HepG2 (cell line): ENCODE results near the gene ELL. TPM values are rescaled to one million over a fixed set of nuclear protein-coding genes. Genes with fewer than 3 reads are reported as not detected.
A peak's percentile ranks its signal among the peaks of the same experiment; 100 is the strongest.

Experiments used
- ETV5 ChIP-seq: IDR thresholded peaks from 2 replicates; pipeline ENCODE4 v1.6.1; 2018; ENCODE audit warnings: missing biosample characterization, missing genetic modification reagents, inconsistent platforms, borderline replicate concordance
- GABPB1 ChIP-seq: IDR thresholded peaks from 2 replicates; pipeline ENCODE4 v1.6.1; 2016; ENCODE audit warnings: mild to moderate bottlenecking, missing genetic modification reagents, moderate library complexity, missing compliant biosample characterization
- GLI4 ChIP-seq: sonication (generic); formaldehyde crosslinking; IDR thresholded peaks from 2 replicates; pipeline ENCODE4 v1.5.1; 2020; ENCODE audit warnings: missing genetic modification reagents, mild to moderate bottlenecking, moderate library complexity, borderline replicate concordance
- HNRNPL ChIP-seq: fragments of 200-400 bp; formaldehyde crosslinking; IDR thresholded peaks from 2 replicates; pipeline ENCODE4 v1.6.1; 2017; ENCODE audit warnings: mild to moderate bottlenecking, low read depth, low read length
- KDM3A ChIP-seq: IDR thresholded peaks from 2 replicates; pipeline ENCODE4 v1.6.1; 2018; ENCODE audit warnings: low read depth, missing compliant biosample characterization
- MAFF ChIP-seq: IDR thresholded peaks from 2 replicates; pipeline ENCODE4 v1.6.1; 2011; ENCODE audit warnings: low read depth, low read length, improper control_type of control experiment
- MIXL1 ChIP-seq: IDR thresholded peaks from 2 replicates; pipeline ENCODE4 v1.6.1; 2016
- TBL1XR1 ChIP-seq: fragments of 150-350 bp; IDR thresholded peaks from 2 replicates; pipeline ENCODE4 v1.6.1; 2014; ENCODE audit warnings: borderline replicate concordance, low read length; ENCODE audit not compliant: partially characterized antibody
- YEATS2 ChIP-seq: sonication (generic); formaldehyde crosslinking; IDR thresholded peaks from 2 replicates; pipeline ENCODE4 v1.4.0; 2020; ENCODE audit warnings: missing genetic modification reagents, borderline replicate concordance
- ZFP62 ChIP-seq: sonication (generic); formaldehyde crosslinking; IDR thresholded peaks from 2 replicates; pipeline ENCODE4 v1.4.0; 2020; ENCODE audit warnings: missing genetic modification reagents
- ZNF124 ChIP-seq: sonication (generic); formaldehyde crosslinking; IDR thresholded peaks from 2 replicates; pipeline ENCODE4 v1.4.0; 2020; ENCODE audit warnings: missing genetic modification reagents
- ZNF619 ChIP-seq: sonication (generic); formaldehyde crosslinking; IDR thresholded peaks from 2 replicates; pipeline ENCODE4 v1.4.0; 2020; ENCODE audit warnings: mild to moderate bottlenecking, missing genetic modification reagents
- ZNF644 ChIP-seq: IDR thresholded peaks from 2 replicates; pipeline ENCODE4 v1.6.1; 2016; ENCODE audit warnings: low read depth
- ZNF720 ChIP-seq: sonication (generic); formaldehyde crosslinking; IDR thresholded peaks from 2 replicates; pipeline ENCODE4 v1.4.0; 2020; ENCODE audit warnings: missing genetic modification reagents
- ZNF766 ChIP-seq: sonication (generic); formaldehyde crosslinking; IDR thresholded peaks from 2 replicates; pipeline ENCODE4 v1.5.0; 2020; ENCODE audit warnings: missing genetic modification reagents, borderline replicate concordance
- ZNF777 ChIP-seq: sonication (generic); formaldehyde crosslinking; IDR thresholded peaks from 2 replicates; pipeline ENCODE4 v1.4.0; 2020; ENCODE audit warnings: missing genetic modification reagents
- ZNF891 ChIP-seq: sonication (generic); formaldehyde crosslinking; IDR thresholded peaks from 2 replicates; pipeline ENCODE4 v1.5.0; 2020; ENCODE audit warnings: mild to moderate bottlenecking, missing genetic modification reagents
- ZSCAN25 ChIP-seq: sonication (generic); formaldehyde crosslinking; IDR thresholded peaks from 2 replicates; pipeline ENCODE4 v1.8.0; 2022; ENCODE audit warnings: mild to moderate bottlenecking, missing genetic modification reagents
- polyA plus RNA-seq, 8 experiments: library from polyadenylated mRNA; depleted of rRNA in 3 of 8; stranded (reverse) in 7 of 8; unstranded in 1 of 8; fragments of >200 nt; fragmentation: Illumina TruSeq in 4 of 8; extraction: Trizol in 4 of 8; gene quantifications; 2 replicates each; pipeline versions ENCODE4 v1.2.1 to v1.2.3, GENCODE V29; 2011 to 2016; ENCODE audit warnings: low read depth in 4 of 8, missing spikeins in 1 of 8, mixed read lengths in 1 of 8; ENCODE audit not compliant: insufficient read depth in 1 of 8
- total RNA-seq, 5 experiments: library from RNA; depleted of rRNA; stranded (reverse); fragments of >200 nt; fragmentation: Illumina TruSeq; extraction: Trizol; gene quantifications; 2 replicates each; pipeline ENCODE4 v1.2.3, GENCODE V29; 2016; ENCODE audit warnings: low read depth in 1 of 5
- TF ChIP-seq, protein P1 (sequence below): sonication (generic); formaldehyde crosslinking; IDR thresholded peaks from 2 replicates; pipeline ENCODE4 v1.9.0; 2021; ENCODE audit warnings: missing genetic modification reagents, mild to moderate bottlenecking, borderline replicate concordance
- TF ChIP-seq, protein P2 (sequence below): sonication (generic); formaldehyde crosslinking; IDR thresholded peaks from 2 replicates; pipeline ENCODE4 v1.8.0; 2022; ENCODE audit warnings: low read depth, missing genetic modification reagents
- TF ChIP-seq, protein P3 (sequence below): conservative IDR thresholded peaks from 2 replicates; pipeline ENCODE4 v1.6.1; 2018; ENCODE audit warnings: missing genetic modification reagents
- TF ChIP-seq, protein P4 (sequence below), 2 experiments: sonication (generic) in 1 of 2; formaldehyde crosslinking in 1 of 2; IDR thresholded peaks; 2 replicates each; pipeline versions ENCODE4 v1.4.0 to v1.6.1; 2016 to 2020; ENCODE audit warnings: borderline replicate concordance in 1 of 2, low read depth in 1 of 2, mild to moderate bottlenecking in 1 of 2, missing genetic modification reagents in 1 of 2

Gene ELL
- total and polyA plus RNA-seq, 2 of the 13 experiments (the other 11 are each of a cell fraction or from before 2014, with no cell fraction given) = 3.7 to 5.4 TPM

DNA sequence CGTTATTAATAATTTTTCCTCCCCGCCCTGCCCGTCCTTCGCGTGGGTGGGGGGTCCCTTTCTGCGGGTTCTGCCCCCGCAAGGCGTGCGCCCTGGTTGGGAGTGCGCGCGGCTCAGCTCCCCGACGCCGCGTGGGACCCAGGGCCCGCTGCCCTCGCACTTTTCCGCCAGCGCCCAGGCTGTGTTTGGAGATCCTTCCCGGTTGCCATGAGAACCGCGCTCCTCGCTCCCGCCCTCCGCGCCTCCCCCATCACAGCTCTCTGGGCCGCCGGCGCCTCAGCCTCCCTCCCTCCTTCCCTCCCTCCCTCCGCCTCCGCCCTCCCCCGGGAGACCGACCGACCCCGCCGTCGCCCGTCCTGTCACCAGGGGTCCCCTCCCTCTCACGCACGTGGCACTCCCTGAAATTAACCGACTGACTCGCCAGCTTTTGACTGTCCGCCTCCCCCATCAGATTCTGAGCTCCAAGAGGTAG is 105.1 kb downstream of the ELL start (continued):
- TF ChIP-seq GABPB1 (CRISPR knock-in tag) (0 out of 2 replicates have a peak, but pooled peaks have one; percentile 39), GLI4 (no peak), ZNF891 (CRISPR knock-in tag) (no peak; the same call in 1 of the 2 replicates), ZFP62 (CRISPR knock-in tag) (no peak), ZNF766 (CRISPR knock-in tag) (no peak), ZNF124 (CRISPR knock-in tag) (no peak), KDM3A (CRISPR knock-in tag) (no peak), ZSCAN25 (CRISPR knock-in tag) (no peak), TBL1XR1 (no peak), ZNF619 (no peak), HNRNPL (no peak), ZNF644 (CRISPR knock-in tag) (no peak), MIXL1 (no peak), ZNF720 (CRISPR knock-in tag) (no peak), MAFF (no peak), ZNF777 (peak; percentile 88), YEATS2 (CRISPR knock-in tag) (no peak), ETV5 (no peak)
- TF ChIP-seq, protein P1, sequence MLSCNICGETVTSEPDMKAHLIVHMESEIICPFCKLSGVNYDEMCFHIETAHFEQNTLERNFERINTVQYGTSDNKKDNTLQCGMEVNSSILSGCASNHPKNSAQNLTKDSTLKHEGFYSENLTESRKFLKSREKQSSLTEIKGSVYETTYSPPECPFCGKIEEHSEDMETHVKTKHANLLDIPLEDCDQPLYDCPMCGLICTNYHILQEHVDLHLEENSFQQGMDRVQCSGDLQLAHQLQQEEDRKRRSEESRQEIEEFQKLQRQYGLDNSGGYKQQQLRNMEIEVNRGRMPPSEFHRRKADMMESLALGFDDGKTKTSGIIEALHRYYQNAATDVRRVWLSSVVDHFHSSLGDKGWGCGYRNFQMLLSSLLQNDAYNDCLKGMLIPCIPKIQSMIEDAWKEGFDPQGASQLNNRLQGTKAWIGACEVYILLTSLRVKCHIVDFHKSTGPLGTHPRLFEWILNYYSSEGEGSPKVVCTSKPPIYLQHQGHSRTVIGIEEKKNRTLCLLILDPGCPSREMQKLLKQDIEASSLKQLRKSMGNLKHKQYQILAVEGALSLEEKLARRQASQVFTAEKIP (CRISPR knock-in tag) = no peak
- TF ChIP-seq, protein P2, sequence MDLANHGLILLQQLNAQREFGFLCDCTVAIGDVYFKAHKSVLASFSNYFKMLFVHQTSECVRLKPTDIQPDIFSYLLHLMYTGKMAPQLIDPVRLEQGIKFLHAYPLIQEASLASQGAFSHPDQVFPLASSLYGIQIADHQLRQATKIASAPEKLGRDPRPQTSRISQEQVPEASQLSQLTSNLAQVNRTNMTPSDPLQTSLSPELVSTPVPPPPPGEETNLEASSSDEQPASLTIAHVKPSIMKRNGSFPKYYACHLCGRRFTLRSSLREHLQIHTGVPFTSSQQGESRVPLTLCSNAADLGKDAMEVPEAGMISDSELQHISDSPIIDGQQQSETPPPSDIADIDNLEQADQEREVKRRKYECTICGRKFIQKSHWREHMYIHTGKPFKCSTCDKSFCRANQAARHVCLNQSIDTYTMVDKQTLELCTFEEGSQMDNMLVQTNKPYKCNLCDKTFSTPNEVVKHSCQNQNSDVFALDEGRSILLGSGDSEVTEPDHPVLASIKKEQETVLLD (CRISPR knock-in tag) = 0 out of 2 replicates have a peak, but pooled peaks have one; percentile 60
- TF ChIP-seq, protein P3, sequence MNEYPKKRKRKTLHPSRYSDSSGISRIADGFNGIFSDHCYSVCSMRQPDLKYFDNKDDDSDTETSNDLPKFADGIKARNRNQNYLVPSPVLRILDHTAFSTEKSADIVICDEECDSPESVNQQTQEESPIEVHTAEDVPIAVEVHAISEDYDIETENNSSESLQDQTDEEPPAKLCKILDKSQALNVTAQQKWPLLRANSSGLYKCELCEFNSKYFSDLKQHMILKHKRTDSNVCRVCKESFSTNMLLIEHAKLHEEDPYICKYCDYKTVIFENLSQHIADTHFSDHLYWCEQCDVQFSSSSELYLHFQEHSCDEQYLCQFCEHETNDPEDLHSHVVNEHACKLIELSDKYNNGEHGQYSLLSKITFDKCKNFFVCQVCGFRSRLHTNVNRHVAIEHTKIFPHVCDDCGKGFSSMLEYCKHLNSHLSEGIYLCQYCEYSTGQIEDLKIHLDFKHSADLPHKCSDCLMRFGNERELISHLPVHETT (CRISPR knock-in tag) = no peak
- TF ChIP-seq, protein P4, sequence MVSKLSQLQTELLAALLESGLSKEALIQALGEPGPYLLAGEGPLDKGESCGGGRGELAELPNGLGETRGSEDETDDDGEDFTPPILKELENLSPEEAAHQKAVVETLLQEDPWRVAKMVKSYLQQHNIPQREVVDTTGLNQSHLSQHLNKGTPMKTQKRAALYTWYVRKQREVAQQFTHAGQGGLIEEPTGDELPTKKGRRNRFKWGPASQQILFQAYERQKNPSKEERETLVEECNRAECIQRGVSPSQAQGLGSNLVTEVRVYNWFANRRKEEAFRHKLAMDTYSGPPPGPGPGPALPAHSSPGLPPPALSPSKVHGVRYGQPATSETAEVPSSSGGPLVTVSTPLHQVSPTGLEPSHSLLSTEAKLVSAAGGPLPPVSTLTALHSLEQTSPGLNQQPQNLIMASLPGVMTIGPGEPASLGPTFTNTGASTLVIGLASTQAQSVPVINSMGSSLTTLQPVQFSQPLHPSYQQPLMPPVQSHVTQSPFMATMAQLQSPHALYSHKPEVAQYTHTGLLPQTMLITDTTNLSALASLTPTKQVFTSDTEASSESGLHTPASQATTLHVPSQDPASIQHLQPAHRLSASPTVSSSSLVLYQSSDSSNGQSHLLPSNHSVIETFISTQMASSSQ (IDR thresholded peaks at IDR 0.05; ENCODE audit: low read depth) = no peak
- TF ChIP-seq, protein P4 (CRISPR knock-in tag; IDR thresholded peaks at IDR 0.05; ENCODE audit: borderline replicate concordance) = no peak
